Transverse colon (tissue), 4 donors: ENCODE measurements around the gene FUS.

Experiments used
- POLR2A ChIP-seq: fragments of 450-650 bp; IDR thresholded peaks from one replicate; pipeline ENCODE4 v1.6.1; 2016; ENCODE audit warnings: antibody characterized with exemption, mild to moderate bottlenecking, moderate library complexity
- POLR2AphosphoS5 ChIP-seq, 3 donors: sonication (generic); formaldehyde crosslinking; IDR thresholded peaks; one replicate each; pipeline ENCODE4 v1.6.1; 2016; ENCODE audit warnings: antibody characterized with exemption in 3 of 3
- TF ChIP-seq, protein P1 (sequence below), 5 experiments: fragments of 200-600 bp in 3 of 5; fragments of 450-650 bp in 2 of 5; sonication (generic) in 3 of 5; IDR thresholded peaks; 1 replicate in 2 of 5; 2 replicates in 3 of 5; pipeline ENCODE4 v1.5.1; 2016 to 2017; ENCODE audit warnings: antibody characterized with exemption in 5 of 5, inconsistent platforms in 3 of 5, mild to moderate bottlenecking in 2 of 5, moderate library complexity in 1 of 5

DNA sequence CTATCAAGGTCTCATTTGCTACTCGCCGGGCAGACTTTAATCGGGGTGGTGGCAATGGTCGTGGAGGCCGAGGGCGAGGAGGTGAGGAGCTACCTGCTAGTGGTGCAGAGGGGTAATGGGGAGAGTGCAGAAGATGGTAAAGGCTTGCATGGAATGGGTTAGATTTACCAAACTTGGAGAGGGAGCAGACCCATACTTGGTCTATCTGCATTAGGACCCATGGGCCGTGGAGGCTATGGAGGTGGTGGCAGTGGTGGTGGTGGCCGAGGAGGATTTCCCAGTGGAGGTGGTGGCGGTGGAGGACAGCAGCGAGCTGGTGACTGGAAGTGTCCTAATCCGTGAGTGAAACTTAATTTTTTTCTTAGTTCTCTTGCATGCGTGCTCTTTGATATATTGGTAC, 10.1 kb downstream of the FUS start:
- TF ChIP-seq, protein P1, sequence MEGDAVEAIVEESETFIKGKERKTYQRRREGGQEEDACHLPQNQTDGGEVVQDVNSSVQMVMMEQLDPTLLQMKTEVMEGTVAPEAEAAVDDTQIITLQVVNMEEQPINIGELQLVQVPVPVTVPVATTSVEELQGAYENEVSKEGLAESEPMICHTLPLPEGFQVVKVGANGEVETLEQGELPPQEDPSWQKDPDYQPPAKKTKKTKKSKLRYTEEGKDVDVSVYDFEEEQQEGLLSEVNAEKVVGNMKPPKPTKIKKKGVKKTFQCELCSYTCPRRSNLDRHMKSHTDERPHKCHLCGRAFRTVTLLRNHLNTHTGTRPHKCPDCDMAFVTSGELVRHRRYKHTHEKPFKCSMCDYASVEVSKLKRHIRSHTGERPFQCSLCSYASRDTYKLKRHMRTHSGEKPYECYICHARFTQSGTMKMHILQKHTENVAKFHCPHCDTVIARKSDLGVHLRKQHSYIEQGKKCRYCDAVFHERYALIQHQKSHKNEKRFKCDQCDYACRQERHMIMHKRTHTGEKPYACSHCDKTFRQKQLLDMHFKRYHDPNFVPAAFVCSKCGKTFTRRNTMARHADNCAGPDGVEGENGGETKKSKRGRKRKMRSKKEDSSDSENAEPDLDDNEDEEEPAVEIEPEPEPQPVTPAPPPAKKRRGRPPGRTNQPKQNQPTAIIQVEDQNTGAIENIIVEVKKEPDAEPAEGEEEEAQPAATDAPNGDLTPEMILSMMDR (IDR thresholded peaks at IDR 0.05): no peak
- no peak for TF ChIP-seq POLR2AphosphoS5 (IDR thresholded peaks at IDR 0.05)
- TF ChIP-seq POLR2A: no peak
